GM06990 (cell line): ENCODE results near the gene MYOD1.

Experiments
- DNase-seq: peaks from one replicate; pipeline ENCODE4 v3.0.0-alpha.2; 2011; ENCODE audit not compliant: insufficient read length; ENCODE audit errors: extremely low read depth
- H3K27me3 ChIP-seq: replicated peaks from 2 replicates; pipeline ENCODE4 v1.6.0; 2011; ENCODE audit warnings: low read length; ENCODE audit not compliant: control insufficient read depth, insufficient read depth
- H3K36me3 ChIP-seq: 2 replicates; pipeline ENCODE4 v1.5.1; 2011; ENCODE audit warnings: low read length; ENCODE audit not compliant: control insufficient read depth, insufficient read depth
- H3K4me3 ChIP-seq: replicated peaks from 2 replicates; pipeline ENCODE4 v1.5.1; 2011; ENCODE audit warnings: low read depth, mild to moderate bottlenecking, control low read depth, low read length
- CTCF ChIP-seq: IDR thresholded peaks from 2 replicates; pipeline ENCODE4 v1.5.1; 2011; ENCODE audit warnings: low read length, control low read depth, mild to moderate bottlenecking, inconsistent platforms; ENCODE audit not compliant: insufficient read depth, poor library complexity, severe bottlenecking

The MYOD1 gene

GRCh38 chr11:17768547-17768946 lies 49.2 kb downstream of the MYOD1 start:
- Histone ChIP-seq H3K4me3 (no peak overlapping the region), H3K27me3 (no peaks in the 10 kb centered on the region), H3K36me3 (no peaks in the 10 kb centered on the region)
- DNase-seq: no peak
- no peak for TF ChIP-seq CTCF

GRCh38 chr11:17769218-17769617 lies 49.8 kb downstream of the MYOD1 start:
- Histone ChIP-seq H3K36me3 (no peaks in the 10 kb centered on the region), H3K4me3 (no peak overlapping the region), H3K27me3 (no peaks in the 10 kb centered on the region)
- DNase-seq: no peak
- TF ChIP-seq CTCF: no peak

DNA sequence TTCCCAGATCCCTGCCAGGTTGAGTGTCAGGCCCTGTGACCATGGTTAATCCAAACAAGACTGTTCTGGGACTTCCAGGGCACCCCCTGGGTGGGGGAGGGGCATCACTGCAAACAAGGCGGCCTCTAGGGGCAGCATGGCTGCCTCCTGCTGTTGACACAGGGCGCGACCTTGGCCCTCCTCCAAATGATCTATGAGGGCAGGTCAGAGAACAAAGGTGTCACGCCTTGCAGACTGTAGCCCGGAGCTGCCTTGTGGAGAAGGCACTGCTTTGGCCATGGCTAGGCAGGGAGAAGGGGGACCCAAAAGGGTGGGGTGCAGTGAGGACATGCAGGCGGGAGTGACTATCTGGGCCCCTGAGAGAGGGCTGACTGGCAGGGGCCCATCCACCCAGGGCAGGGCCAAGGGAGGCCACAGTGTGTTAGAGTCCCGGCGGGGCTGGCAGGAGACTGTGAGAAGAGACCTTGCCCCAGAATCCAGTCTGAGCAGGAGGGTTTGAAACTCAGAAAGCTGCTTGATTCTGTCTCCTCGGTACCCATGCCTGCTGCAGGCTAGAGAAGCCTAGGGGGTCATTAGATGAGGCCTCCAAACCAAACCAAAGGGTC lies 50.8 kb downstream of the MYOD1 start:
- TF ChIP-seq CTCF: peak; percentile 25
- H3K4me3 ChIP-seq: no peak overlapping the region
- H3K27me3 ChIP-seq: no peaks in the 10 kb centered on the region
- no peaks in the 10 kb centered on the region for H3K36me3 ChIP-seq
- DNase-seq: no peak

GRCh38 chr11:17770917-17771316 lies 51.5 kb downstream of the MYOD1 start:
- no peak overlapping the region for H3K4me3 ChIP-seq
- DNase-seq: no peak
- TF ChIP-seq CTCF: no peak
- no peaks in the 10 kb centered on the region for H3K36me3 ChIP-seq
- no peaks in the 10 kb centered on the region for H3K27me3 ChIP-seq

DNA sequence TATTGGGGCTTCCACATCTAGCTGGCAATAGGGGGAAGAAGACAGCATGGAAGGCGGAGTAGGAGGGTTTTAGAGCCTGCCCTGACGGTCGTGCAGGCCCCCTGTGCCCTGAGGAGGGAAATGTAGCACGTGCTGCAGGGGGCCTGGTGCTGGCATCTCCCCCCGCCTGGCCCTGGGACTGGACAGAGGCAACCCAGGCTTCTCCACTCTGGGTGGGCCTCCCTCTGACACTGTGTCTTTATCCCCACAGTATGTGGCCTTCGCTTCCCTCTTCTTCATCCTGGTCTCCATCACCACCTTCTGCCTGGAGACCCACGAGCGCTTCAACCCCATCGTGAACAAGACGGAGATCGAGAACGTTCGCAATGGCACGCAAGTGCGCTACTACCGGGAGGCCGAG lies 52.0 kb downstream of the MYOD1 start:
- H3K36me3 ChIP-seq: no peaks in the 10 kb centered on the region
- H3K4me3 ChIP-seq: no peak overlapping the region
- DNase-seq: no peak
- no peaks in the 10 kb centered on the region for H3K27me3 ChIP-seq
- TF ChIP-seq CTCF: no peak
